Fibroblast of peridontal ligament (primary cell): Measurements from ENCODE around the gene ZFR.
"Not testable (repeated sequence)": the region's sequence is repeated elsewhere in the genome, so short reads cannot be mapped to it uniquely, and the experiment has no call there.

Experiments used
- DNase-seq: peaks from one replicate; pipeline ENCODE4 v3.0.0-alpha.2; 2010; ENCODE audit errors: extremely low read depth

Gene ZFR

DNA sequence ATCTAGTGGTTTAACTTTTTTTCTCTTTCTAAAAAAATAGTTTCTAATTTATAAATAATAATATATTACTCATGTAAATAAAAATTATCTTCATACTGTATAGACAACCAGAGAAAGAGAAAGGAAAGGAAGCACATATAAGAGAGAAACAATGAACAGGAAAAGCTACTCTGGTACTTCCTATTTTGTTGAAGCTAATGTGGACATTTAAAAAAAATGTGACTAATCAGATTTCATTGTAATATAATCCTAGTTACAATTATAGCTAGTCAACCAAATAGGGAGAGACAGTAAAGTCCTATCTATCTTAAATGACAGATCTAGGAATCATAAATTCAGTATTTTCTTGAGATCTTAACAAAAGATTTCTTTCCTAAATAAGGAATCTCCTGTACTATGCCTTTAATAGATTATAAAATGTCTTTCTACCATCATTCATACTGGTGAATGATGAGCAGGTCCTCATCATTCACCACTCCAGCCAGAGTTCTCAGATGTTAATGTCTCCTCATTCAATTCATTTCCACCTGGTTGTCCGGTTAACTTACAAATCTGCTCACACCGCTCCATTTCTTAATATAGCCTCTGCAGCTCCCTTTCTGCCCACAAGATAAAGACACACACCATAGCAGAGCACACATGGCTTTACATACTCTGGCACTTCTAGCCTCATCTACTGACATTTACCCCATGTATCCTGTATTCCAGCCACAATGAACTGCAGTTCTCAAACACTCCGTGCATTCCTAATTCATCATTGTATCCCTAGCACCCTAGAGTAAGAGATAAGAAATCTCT lies 30.9 kb downstream of the ZFR start:
- no peak for DNase-seq

DNA sequence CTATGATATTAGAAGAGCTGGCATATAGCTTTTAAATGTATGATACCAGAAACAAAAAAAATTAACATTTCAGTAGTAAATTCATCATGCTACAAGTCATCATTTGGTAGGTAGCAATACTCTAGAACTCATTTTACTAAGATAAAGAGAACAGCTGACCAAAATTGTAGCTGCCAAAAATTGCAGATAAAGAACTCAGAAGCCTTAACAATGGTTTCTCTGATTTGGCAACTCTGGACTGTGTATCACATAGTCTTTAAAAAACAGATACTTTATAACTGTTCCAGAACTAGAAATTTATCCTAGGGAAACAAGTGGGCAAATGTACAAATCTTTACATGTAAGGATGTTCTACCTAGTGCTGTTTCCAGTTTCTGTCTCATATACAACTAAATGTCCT lies 33.9 kb downstream of the ZFR start:
- no peak for DNase-seq

DNA sequence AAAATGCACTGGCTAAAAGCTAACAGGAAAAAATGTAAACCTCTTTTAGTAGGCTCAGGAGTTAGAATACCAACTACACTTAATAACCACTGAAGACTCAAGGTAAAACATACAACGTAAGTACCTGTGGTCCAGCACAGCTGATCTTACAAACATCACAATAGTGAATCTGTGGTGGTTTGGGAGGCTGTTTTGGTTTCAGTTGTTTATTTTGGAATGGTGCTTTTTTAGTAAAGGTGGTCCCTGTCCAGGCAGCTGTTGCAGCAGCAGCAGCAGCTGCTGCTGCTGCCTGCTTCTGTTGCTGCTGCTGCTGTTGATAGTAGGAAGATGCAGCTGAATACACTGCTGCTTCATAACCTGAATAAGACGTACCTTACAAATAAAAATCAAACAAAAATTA lies 37.9 kb downstream of the ZFR start:
- DNase-seq = no peak

DNA sequence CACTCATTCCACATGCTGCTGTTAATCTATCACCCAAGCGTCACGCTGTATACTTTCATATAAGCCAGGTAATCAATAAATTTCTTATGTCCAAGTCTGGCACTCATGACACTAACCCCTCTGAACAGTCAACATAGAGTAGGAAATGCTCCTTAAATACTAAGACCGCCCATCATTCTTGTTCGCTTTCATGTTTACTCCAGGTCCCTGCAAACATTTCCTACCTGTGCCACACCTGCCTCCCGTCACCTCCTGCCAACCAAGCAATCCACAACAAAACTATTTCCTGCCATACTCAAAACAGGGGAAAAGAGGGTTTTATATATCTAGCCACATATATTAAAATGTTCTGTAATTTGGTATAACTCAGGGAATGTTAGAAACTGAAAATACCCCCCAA lies 39.0 kb downstream of the ZFR start:
- no peak for DNase-seq

DNA sequence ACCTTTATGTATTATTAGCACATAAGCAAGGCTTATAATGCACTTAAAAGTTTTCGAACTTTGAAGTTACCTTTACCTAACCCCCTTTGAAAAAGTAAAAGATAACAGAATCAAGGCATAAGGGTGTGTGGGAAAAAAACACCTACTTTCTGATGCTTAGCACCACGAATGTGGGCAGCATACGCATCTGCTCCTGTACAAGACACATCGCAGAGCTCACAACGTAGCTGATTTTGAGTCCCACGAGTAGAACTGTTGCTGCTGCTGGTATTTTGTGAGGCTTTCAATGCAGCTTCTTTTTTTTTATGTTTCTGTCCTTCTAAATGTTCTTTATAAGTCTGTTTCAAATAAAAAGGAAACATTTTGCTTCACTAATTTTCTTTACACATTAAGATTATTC lies 40.8 kb downstream of the ZFR start:
- DNase-seq = no peak

DNA sequence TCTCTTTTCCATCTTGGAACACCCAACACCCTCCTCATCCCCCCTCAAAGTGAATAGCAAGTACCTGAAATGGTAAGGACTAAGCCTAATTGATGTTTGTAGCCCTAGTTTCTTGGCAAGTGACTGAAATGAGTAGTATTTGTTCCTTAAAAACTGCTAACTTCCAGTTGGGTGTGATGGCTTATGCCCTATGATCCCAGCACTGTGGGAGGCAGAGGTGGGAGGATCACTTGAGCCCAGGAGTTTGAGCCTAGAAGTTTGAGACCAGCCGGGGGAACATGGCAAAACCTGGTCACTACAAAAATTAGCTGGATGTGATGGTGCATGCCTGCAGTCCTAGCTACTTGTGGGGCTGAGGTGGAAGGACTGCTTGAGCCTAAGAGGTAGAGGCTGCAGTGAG lies 44.1 kb downstream of the ZFR start:
- DNase-seq = no peak

DNA sequence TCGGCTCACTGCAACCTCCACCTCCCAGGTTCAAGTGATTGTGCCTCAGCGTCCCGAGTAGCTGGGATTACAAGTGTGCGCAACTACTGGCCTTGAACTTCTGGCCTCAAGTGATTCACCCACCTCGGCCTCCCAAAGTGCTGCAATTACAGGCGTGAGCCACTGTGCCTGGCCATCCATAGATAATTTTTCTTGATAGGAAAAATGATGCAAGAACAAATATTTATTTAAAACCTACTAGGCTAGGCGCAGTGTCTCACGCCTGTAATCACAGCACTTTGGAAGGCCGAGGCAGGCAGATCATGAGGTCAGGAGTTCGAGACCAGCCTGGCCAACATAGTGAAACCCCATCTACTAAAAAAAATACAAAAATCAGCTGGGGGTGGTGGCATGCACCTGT lies 45.8 kb downstream of the ZFR start:
- DNase-seq = not testable (repeated sequence)

DNA sequence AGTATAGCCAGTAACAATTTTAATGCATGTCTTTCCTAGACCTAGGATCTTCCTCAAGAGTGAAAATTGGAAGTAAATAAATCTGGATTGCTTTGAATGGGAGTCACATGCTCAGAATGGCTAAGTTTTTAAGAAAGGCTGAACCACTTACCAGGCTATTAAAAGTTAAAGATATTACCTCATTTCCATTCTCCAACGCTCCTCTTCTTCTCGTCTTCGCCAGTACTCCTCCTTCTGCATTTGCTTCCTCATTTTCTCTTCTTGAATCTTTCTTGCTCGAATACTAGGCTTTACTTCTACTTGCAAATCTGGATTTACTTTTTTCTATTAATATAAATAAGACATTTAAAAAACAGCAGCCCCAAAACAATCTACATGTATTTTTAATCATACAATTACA lies 49.6 kb downstream of the ZFR start:
- no peak for DNase-seq

DNA sequence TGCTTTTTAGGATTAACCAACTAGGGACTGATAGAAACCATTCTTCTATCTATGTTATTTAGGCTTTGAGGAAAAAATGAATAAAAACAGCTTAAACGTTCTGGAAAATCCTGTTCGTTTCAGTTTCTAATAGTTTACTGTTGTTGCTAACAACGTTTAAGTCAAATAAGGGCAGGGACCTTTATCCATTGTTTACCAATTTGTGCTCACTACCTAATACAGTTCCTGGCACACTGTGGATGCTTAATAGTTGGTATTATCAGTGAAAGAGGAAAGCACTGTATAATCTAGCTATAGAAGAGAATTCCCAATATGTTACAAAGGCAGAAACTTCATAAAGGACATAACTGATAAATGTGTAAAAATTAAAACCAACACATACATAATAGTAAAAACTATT lies 52.5 kb downstream of the ZFR start:
- no peak for DNase-seq

DNA sequence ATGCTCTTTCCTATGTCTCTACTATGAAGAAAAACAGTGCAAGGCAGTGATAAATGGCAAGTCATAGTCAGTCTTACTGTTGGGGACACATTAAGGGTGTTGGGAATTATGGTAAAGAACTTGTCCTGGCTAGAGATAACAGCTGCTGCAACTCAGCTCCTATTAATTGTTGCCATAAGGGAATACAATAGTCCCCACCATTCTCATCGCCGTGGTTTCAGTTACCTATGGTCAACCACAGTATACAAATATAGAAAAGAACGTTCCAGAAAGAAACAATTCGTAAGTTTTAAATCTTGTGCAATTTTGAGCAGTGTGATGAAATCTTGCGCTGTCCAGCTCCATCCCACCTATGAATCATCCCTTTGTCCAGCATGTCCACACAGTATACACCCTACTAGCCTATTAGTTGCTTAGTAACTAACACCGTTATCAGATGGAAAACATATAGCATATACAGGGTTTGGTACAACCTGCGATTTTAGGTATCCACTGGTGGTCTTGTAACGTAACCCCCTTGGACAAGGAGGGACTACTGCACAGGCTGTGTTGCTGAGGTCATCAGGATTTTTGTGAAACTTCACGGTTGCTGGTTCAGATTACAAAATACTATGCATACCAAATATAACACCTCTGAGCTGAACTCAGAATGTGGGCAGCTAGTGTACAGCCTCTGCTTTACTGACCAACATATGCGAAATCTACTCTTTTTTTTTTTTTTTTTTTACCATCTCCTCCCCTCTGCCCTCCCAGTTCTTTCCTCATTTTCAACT lies 53.5 kb downstream of the ZFR start:
- DNase-seq = peak; percentile 93

DNA sequence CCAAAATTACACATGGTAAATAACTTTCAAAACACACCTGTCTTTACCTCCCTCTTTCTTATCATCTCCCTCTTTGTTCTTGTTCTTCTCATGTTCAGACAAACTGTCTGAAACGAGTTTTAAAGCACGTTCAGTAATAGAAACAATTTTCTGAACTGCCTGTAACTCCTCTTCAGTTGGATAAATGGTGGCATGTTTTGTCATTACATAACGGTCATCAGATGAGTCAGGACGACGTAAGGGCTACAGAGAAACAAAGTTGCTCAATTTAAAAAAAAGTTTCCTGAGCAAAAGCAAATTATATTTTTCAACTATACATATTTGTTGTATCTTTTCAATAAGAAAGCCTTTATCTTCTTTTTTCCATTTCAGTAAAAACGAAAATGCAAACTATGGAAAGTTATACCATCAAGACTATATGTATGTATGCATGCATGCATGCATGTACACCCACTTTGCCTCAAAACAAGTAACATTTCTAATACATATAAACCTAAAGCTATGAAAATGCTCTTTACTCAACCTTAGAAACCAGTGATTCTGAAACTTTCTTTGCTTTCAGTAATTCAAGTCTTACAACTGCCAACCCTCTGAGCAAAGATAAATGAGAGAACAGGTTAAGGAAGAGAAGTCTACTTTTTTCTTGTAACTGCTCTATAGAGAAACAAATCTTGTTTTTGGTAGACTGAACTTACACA lies 56.0 kb downstream of the ZFR start:
- DNase-seq = peak; percentile 78

DNA sequence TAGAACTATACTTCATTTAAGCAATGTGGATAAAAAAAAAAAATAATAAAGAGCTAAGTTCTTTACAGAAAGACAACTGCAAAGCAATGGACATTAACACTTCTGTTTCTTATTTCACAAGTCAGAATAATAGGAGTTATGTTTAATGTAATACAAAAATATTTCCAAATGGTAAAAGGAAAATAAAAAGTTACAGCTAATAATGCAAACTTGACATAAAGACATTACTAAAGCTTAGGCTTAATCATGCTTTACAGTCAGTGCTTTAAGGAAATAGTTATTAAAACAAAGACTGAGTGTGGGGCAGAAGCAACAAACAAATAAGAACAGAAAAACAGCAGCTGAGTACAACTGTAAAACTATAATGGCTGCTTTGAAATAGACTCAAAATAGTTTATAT lies 56.7 kb downstream of the ZFR start:
- no peak for DNase-seq

DNA sequence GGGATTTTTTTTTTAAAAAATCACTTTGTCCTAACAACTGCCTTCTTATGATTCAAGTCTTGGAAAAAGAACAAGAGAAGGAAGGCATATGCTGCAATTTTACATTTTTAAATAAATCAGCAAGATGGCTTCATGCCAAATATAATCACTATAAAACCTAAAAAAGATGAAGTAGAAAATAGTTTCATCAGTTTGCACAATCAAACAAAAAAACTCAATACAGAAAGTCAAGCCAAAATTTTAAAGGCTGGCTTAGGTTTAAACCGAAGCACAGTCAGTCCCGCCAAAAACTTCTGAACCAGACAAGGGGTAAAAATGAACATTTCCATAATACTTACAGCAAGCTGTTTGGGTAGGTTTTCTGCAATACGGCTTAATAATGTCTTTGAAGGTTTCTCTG lies 57.3 kb downstream of the ZFR start:
- peak; percentile 90 for DNase-seq

DNA sequence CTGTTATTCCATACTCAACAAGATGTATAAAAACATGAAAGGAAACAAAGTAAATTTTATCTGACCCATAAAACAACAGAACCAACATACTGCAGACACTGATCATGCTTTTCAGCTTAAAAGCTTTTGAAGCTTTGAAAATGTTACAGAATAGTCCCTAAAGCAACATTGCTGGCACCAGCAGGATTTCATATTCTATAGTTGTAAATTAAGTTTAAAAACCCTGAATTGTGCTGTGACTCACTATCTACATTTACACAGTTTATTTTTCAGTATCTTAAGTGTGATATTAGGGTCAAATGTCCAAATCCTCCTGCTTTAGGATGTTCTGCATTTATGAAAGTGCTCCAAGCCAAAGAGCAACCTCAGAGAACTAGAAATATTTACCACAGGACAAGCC lies 59.9 kb downstream of the ZFR start:
- no peak for DNase-seq

DNA sequence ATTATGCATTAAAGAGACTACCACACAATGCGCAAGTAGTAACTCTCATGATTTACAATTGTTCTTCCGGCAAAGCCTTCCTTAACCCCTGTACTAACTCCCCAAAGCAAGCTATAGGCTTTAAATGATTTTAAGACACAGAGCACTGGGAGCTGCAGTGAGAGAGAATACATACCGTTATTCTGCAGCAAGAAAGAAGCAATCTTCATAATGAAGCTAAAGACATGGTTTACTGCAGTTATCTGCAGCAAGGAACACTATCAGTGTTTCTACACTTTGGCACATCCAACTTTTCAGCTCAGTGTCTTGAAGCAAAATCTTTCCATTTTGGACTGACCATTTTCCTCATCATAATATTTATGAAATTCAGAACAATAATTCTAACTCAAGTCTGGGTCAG lies 61.0 kb downstream of the ZFR start:
- no peak for DNase-seq

DNA sequence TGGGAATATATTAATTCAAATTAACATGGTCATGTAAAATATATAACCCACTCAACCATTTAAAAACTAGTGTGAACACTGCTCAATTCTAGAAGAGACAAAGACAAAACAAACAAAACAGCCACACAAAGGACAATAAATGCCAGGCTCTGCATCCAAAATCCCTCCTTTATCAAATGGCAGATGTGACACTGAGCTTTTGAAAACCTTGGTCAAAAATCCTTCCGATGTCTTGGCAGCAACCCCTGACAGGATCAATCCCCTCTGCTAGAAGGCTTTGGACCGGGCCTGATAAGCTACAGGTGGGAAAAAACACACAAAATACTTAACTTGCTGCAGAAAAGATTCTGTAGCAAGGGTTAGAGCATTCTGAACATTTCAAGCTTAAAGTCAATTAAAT lies 61.5 kb downstream of the ZFR start:
- DNase-seq = no peak

DNA sequence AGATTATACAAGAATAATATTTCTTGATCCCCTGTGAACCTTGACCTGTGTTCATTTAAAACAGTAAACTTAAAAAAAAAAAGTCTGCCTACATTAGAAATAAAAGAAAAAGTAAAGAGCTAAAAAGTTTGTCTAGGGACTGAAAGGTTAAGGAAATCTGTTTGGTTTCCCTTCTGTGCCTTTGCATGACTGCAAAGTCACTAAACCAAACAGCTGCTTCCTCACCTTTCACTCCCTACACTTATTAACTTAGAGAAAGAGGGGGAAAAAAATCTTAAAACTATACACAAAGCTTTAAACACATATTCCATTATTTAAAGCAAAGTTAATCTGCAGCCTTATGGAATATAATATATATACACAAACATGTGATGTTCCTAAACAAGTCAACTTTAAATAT lies 65.1 kb downstream of the ZFR start:
- no peak for DNase-seq

DNA sequence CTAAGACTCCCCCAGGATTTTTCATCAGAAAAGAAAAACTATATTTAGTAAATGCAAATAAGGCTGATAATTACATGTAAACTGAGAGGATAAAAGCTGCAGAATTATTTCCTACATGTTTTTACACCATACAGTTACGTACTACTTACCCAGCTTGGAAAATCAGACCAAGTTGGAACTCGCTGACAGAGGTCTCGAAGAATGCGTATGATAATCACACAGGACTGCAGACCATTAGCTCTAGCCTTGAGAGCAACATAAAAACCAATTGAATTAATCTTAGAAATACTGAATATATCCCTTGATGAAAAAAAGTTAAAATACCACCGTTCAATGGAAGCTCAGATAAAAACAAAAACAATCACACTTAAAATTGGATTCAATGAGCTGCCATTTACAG lies 65.6 kb downstream of the ZFR start:
- DNase-seq = no peak

DNA sequence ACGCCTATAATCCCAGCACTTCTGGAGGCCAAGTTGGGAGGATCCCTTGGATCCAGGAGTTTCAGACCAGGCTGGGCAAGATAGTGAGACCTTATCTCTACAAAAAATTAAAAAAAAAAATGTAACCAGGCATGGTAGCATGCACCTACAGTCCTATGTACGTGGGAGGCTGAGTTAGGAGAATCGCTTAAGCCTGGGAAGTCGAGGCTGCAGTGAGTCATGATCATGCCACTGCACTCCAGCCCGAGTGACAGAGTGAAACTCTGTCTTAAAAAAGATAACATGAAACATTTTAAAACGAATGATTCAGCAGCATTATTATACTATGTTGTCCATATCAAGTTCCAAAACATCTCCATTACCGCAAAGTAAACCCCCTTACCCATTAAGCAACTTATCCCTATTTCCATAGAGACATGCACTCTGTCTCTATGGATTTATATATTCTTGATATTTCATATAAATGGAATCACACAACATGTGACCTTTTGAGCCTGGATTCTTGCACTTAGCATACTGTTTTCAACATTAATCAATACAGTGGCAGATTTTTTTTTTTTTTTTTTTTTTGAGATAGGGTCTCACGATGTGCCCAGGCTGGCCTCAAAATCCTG lies 74.9 kb downstream of the ZFR start:
- no peak for DNase-seq

DNA sequence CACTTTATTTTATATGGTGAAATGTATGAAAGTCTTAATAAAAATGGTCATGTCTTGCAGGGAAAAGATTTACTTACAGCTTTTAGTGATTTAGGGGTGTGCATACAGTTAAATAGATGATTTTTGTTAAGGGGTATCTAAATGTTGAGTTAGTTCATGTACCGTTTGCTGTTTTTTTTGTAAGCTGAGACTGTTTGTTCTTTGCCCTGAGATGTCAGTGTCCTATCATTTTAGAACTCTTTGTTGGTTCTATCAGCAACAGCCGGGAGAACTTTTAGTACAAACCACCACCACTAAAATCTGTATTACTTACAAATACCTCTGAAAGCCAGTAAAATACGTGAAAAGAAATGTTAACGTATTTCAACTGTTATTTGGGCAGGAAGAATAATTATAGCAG lies 75.5 kb downstream of the ZFR start:
- no peak for DNase-seq

DNA sequence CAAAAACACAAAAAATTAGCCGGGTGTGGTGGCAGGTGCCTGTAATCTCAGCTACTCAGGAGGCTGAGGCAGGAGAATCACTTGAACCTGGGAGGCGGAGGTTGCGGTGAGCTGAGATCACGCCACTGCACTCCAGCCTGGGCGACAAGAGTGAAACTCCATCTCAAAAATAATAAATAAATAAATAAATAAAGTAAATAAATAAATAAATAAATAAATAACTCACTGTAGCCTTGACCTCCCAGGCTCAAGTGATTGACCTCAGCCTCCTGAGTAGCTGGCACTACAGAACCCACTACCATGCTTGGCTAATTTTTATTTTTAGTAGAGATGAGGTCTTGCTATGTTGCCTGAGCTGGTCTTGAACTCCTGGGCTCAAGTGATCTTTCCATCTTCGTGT lies 77.3 kb downstream of the ZFR start:
- DNase-seq = not testable (repeated sequence)

DNA sequence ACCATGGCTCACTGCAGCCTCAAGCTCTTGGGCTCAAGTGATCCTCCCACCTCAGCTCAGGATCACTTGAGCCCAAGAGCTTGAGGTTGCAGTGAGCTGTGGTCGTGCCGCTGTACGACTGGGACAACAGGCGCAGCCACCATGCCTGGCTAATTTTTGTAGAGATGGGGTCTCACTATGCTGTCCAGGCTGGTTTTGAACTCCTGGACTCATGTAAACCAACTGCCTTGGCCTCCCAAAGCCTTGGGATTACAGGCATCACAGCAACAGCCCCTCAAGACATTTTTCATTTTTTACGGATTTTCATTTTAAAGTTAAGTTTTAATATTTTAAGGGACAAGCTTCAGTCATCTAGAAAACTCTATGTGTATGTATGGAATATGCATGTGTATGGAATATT lies 78.9 kb downstream of the ZFR start:
- no peak for DNase-seq
